GM18499 (cell line): ENCODE measurements around the gene INAVA.
"Not testable (repeated sequence)": the region's sequence is repeated elsewhere in the genome, so short reads cannot be mapped to it uniquely, and the experiment has no call there.

Experiments used
- ATAC-seq: cut with Tn5 transposase; IDR thresholded peaks from one replicate; pipeline ENCODE4 v1.9.1; 2021; ENCODE audit warnings: moderate number of reproducible peaks; ENCODE audit not compliant: insufficient read depth, unreplicated experiment

The INAVA gene

GRCh38 chr1:200912737-200913407, 18.2 kb downstream of the INAVA start:
- no peak for ATAC-seq

GRCh38 chr1:200916152-200916551, 21.5 kb downstream of the INAVA start:
- no peak for ATAC-seq

GRCh38 chr1:200916681-200917080, 22.0 kb downstream of the INAVA start:
- no peak for ATAC-seq

GRCh38 chr1:200917291-200917817, 22.7 kb downstream of the INAVA start:
- no peak for ATAC-seq

GRCh38 chr1:200918006-200918405, 23.3 kb downstream of the INAVA start:
- ATAC-seq, result no peak

- ATAC-seq, result no peak
Observed at GRCh38 chr1:200919386-200919785, 24.7 kb downstream of the INAVA start.

- ATAC-seq, result no peak
Observed at GRCh38 chr1:200921571-200922110, 26.9 kb downstream of the INAVA start.

GRCh38 chr1:200922406-200922805, 27.7 kb downstream of the INAVA start:
- no peak for ATAC-seq

GRCh38 chr1:200923601-200924000, 28.9 kb downstream of the INAVA start:
- ATAC-seq, result no peak

- ATAC-seq, result no peak
Observed at GRCh38 chr1:200925831-200926230, 31.1 kb downstream of the INAVA start.

- no peak for ATAC-seq
Observed at GRCh38 chr1:200929530-200930278, 35.0 kb downstream of the INAVA start.

- ATAC-seq, result not testable (repeated sequence)
Observed at GRCh38 chr1:200930285-200930684, 35.6 kb downstream of the INAVA start.

GRCh38 chr1:200931776-200932175, 37.1 kb downstream of the INAVA start:
- ATAC-seq, result no peak

GRCh38 chr1:200934676-200935245, 40.1 kb downstream of the INAVA start:
- no peak for ATAC-seq

- ATAC-seq, result not testable (repeated sequence)
Observed at GRCh38 chr1:200935286-200935962, 40.7 kb downstream of the INAVA start.

GRCh38 chr1:200938955-200939354, 44.3 kb downstream of the INAVA start:
- no peak for ATAC-seq

- no peak for ATAC-seq
Observed at GRCh38 chr1:200945111-200945510, 50.4 kb downstream of the INAVA start.

- ATAC-seq, result no peak
Observed at GRCh38 chr1:200947059-200947566, 52.4 kb downstream of the INAVA start.

GRCh38 chr1:200949626-200950025, 54.9 kb downstream of the INAVA start:
- ATAC-seq, result no peak

- ATAC-seq, result no peak
Observed at GRCh38 chr1:200951016-200951415, 56.3 kb downstream of the INAVA start.
